ENCODE data around the gene FARSB. TPM values are rescaled to one million over a fixed set of nuclear protein-coding genes. Genes with fewer than 3 reads are reported as not detected.

FARSB gene
- total RNA-seq, 3 donors from 2014 or later (not counting 1 experiment from before 2014, with no cell fraction given), result 8.6 to 10.7 (median 9.7) TPM

GRCh38 chr2:222572264-222572721 lies 83.6 kb downstream of the FARSB start:
- WGBS (ENCODE audit: insufficient coverage), result 93% methylated on average over 6 of the region's 6 CpGs
- Histone ChIP-seq H3K36me3 (ENCODE audit: control insufficient read depth, insufficient read depth, low read length) (peaks cover 14% of the 10 kb centered on the region), H3K4me1 (ENCODE audit: control insufficient read depth, insufficient read depth, low read length) (no peaks in the 10 kb centered on the region), H3K9me3 (ENCODE audit: control insufficient read depth, insufficient read depth, low read length) (no peaks in the 10 kb centered on the region), H3K27me3 (ENCODE audit: control insufficient read depth, insufficient read depth, low read length) (no peaks in the 10 kb centered on the region), H3K27ac (ENCODE audit: low read length) (no peak overlapping the region), H3K4me3 (ENCODE audit: low read length) (no peak overlapping the region)
- Mint-ChIP-seq H3K27me3 (ENCODE audit: low read depth in 2 of 2) (no peaks in the 10 kb centered on the region), H3K4me3 (no peak overlapping the region), H3K9me3 (no peaks in the 10 kb centered on the region), H3K27ac (no peak overlapping the region), H3K4me1 (peaks cover 5 to 10% of the 10 kb centered on the region in 2 donors), H3K36me3 (peaks cover 7% of the 10 kb centered on the region)
- DNase-seq (no peak), ATAC-seq (no peak)
- TF ChIP-seq CTCF (IDR thresholded peaks at IDR 0.05), result no peak
- intact Hi-C loops (cut with micrococcal nuclease), result no loop called here

GRCh38 chr2:222569826-222570225 lies 86.1 kb downstream of the FARSB start:
- no peak for ATAC-seq
- no peaks in the 10 kb centered on the region for H3K27me3 Mint-ChIP-seq (ENCODE audit: low read depth in 2 of 2)

GRCh38 chr2:222568865-222569264 lies 87.0 kb downstream of the FARSB start:
- H3K36me3 ChIP-seq (ENCODE audit: control insufficient read depth, insufficient read depth, low read length), result peaks cover 15% of the 10 kb centered on the region
- H3K27ac ChIP-seq (ENCODE audit: low read length), result no peak overlapping the region
- 96% methylated on average over 4 of the region's 4 CpGs for WGBS (ENCODE audit: insufficient coverage)
- H3K27ac Mint-ChIP-seq, result no peak overlapping the region
- H3K9me3 Mint-ChIP-seq, result no peaks in the 10 kb centered on the region
- no peak for DNase-seq
- no peaks in the 10 kb centered on the region for H3K27me3 Mint-ChIP-seq (ENCODE audit: low read depth in 2 of 2)
- intact Hi-C loops (cut with micrococcal nuclease), result no loop called here
- H3K4me3 ChIP-seq (ENCODE audit: low read length), result no peak overlapping the region
- no peaks in the 10 kb centered on the region for H3K36me3 Mint-ChIP-seq
- no peaks in the 10 kb centered on the region for H3K9me3 ChIP-seq (ENCODE audit: control insufficient read depth, insufficient read depth, low read length)
- ATAC-seq, result no peak
- no peak overlapping the region for H3K4me3 Mint-ChIP-seq
- no peaks in the 10 kb centered on the region for H3K27me3 ChIP-seq (ENCODE audit: control insufficient read depth, insufficient read depth, low read length)
- no peaks in the 10 kb centered on the region for H3K4me1 ChIP-seq (ENCODE audit: control insufficient read depth, insufficient read depth, low read length)
- TF ChIP-seq CTCF (IDR thresholded peaks at IDR 0.05), result no peak
- H3K4me1 Mint-ChIP-seq, result peaks cover 0 to 5% of the 10 kb centered on the region in 2 donors

More at GRCh38 chr2:222569826-222570225, 86.1 kb downstream of the FARSB start:
- Mint-ChIP-seq H3K9me3 (no peaks in the 10 kb centered on the region), H3K36me3 (peaks cover 6% of the 10 kb centered on the region), H3K27ac (no peak overlapping the region), H3K4me1 (peaks cover 5% of the 10 kb centered on the region in 2 donors), H3K4me3 (no peak overlapping the region)
- 100% methylated on average over 1 of the region's 1 CpG for WGBS (ENCODE audit: insufficient coverage)
- H3K36me3 ChIP-seq (ENCODE audit: control insufficient read depth, insufficient read depth, low read length), result peaks cover 16% of the 10 kb centered on the region
- DNase-seq, result no peak
- H3K27ac ChIP-seq (ENCODE audit: low read length), result no peak overlapping the region
- TF ChIP-seq CTCF (IDR thresholded peaks at IDR 0.05), result no peak
- H3K9me3 ChIP-seq (ENCODE audit: control insufficient read depth, insufficient read depth, low read length), result no peaks in the 10 kb centered on the region
- no peaks in the 10 kb centered on the region for H3K27me3 ChIP-seq (ENCODE audit: control insufficient read depth, insufficient read depth, low read length)
- H3K4me1 ChIP-seq (ENCODE audit: control insufficient read depth, insufficient read depth, low read length), result no peaks in the 10 kb centered on the region
- no peak overlapping the region for H3K4me3 ChIP-seq (ENCODE audit: low read length)
- intact Hi-C loops (cut with micrococcal nuclease), result no loop called here

- ATAC-seq, result no peak
- Histone ChIP-seq H3K27me3 (ENCODE audit: control insufficient read depth, insufficient read depth, low read length) (no peaks in the 10 kb centered on the region), H3K9me3 (ENCODE audit: control insufficient read depth, insufficient read depth, low read length) (no peaks in the 10 kb centered on the region), H3K27ac (ENCODE audit: low read length) (no peak overlapping the region), H3K4me1 (ENCODE audit: control insufficient read depth, insufficient read depth, low read length) (peaks cover 5% of the 10 kb centered on the region), H3K4me3 (ENCODE audit: low read length) (no peak overlapping the region), H3K36me3 (ENCODE audit: control insufficient read depth, insufficient read depth, low read length) (peaks cover 7% of the 10 kb centered on the region)
- Mint-ChIP-seq H3K36me3 (no peaks in the 10 kb centered on the region), H3K4me1 (peaks cover 10 to 19% of the 10 kb centered on the region in 2 donors), H3K27me3 (ENCODE audit: low read depth in 2 of 2) (peaks cover 0 to 10% of the 10 kb centered on the region in 2 donors), H3K9me3 (no peaks in the 10 kb centered on the region), H3K4me3 (no peak overlapping the region), H3K27ac (no peak overlapping the region)
- 97% methylated on average over 6 of the region's 6 CpGs for WGBS (ENCODE audit: insufficient coverage)
- TF ChIP-seq CTCF (IDR thresholded peaks at IDR 0.05), result no peak
- intact Hi-C loops (cut with micrococcal nuclease), result no loop called here
- no peak for DNase-seq
These were observed 89.7 kb downstream of the FARSB start for GRCh38 chr2:222566229-222566628.
